ENCODE measurements around the gene RBM14.
"Not testable (repeated sequence)": the region's sequence is repeated elsewhere in the genome, so short reads cannot be mapped to it uniquely, and the experiment has no call there.

RBM14 gene, protein sequence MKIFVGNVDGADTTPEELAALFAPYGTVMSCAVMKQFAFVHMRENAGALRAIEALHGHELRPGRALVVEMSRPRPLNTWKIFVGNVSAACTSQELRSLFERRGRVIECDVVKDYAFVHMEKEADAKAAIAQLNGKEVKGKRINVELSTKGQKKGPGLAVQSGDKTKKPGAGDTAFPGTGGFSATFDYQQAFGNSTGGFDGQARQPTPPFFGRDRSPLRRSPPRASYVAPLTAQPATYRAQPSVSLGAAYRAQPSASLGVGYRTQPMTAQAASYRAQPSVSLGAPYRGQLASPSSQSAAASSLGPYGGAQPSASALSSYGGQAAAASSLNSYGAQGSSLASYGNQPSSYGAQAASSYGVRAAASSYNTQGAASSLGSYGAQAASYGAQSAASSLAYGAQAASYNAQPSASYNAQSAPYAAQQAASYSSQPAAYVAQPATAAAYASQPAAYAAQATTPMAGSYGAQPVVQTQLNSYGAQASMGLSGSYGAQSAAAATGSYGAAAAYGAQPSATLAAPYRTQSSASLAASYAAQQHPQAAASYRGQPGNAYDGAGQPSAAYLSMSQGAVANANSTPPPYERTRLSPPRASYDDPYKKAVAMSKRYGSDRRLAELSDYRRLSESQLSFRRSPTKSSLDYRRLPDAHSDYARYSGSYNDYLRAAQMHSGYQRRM

DNA sequence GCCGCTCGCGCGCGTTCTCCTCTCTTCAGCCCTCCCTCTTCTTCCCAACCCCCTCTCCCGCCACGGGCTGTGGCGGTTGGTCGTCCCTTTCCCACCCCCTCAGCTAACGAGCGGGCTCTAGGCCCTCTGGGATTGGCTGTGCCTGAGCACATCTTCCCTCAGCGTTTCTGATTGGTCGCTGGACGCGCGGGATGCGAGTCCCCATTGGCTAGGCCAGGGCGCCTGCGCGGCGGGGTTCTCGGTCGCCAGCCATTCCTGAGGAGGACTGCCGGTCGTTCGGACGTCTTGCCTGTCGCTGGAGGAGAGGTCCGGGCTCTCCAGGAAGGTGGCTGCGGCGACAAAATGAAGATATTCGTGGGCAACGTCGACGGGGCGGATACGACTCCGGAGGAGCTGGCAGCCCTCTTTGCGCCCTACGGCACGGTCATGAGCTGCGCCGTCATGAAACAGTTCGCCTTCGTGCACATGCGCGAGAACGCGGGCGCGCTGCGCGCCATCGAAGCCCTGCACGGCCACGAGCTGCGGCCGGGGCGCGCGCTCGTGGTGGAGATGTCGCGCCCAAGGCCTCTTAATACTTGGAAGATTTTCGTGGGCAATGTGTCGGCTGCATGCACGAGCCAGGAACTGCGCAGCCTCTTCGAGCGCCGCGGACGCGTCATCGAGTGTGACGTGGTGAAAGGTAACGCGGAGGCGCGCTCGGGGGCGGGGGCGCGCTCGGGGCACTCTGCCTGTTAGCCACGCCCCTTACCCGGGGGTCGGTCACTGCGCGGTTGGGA lies at the start of gene RBM14:
TSS of gene RBM14 (plus strand) at position 252 of the 776 bp plus-strand sequence. CDS start at position 343, 91 bp downstream.
- DNase-seq, result peak; percentile 99

DNA sequence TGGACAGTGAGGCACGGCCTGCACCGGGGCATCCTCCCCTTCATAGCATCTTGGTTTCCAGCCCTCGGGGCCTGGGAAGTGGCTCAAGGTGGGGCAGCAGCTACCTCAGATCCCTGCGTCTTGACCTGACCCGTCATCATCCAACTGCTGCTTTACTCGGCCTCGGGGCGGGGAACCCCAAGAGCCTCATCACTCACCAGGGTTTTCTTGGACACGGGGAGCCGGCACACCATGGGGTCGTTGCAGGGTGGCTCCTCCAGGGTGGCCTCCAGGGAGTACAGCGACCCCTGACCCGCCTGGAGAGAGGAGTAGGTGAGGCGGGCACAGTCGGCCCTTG lies 48.7 kb upstream of the RBM14 start:
- no peak for DNase-seq

DNA sequence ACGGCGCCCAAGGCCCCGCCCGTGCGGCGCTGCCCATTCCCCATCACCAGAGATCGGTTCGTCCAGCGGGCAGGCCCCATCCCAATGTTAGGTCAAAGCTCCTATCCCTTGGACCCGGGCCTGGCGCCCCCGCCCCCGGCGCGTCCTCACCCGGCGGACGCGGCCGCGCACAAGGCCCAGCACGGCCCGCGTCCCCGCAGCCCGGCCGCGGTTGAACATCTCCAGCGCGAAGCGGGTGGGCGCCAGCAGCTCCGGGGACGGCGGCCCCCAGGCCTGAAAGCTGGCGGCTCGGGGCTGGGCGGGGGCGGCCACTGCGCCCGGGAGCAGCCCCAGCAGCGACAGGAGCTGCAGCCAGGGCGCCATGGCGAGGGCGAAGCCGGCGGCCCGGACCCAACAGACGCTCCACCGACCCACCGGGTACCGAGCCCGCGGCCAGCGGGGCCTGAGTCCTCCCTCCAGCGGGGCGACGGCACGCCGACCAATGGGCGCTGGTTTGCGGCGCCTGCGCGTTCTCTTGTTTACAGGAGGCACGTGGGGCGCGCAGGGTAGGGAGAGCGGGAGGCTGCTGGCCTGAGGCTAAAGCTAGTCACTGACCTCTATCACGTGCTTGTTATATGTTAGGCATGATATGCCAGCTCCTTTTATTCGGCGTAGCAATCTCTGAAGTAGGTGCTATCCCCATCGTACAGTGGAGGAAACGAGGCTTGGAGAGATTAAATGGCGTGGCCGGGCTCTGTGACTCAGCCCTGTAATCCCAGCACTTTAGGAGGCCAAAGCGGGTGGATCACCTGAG lies 48.1 kb upstream of the RBM14 start, which contains the start of gene CTSF:
TSS of gene CTSF (minus strand) at position 483 of the 793 bp plus-strand sequence. CDS start at position 363, 120 bp downstream.
- peak; percentile 58 for DNase-seq

DNA sequence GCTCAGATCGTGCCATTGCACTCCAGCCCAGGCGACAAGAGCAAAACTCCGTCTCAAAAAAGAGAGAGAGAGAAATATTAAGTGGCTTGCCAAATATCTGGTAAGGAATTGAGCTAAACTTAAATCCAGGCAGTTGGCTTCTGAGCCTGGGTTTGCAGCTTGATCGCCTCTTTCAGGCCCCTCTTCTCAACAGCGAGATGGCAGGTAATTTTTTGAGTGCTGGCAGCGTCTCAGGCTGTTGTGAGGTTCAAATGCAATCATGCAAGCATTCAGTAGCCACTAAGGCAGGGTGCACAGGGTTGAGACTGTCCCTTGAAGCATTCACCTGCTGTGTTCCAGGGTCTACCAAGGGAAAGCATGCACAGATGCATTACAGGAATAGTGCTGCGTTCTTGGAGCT lies 47.4 kb upstream of the RBM14 start:
- DNase-seq, result no peak

DNA sequence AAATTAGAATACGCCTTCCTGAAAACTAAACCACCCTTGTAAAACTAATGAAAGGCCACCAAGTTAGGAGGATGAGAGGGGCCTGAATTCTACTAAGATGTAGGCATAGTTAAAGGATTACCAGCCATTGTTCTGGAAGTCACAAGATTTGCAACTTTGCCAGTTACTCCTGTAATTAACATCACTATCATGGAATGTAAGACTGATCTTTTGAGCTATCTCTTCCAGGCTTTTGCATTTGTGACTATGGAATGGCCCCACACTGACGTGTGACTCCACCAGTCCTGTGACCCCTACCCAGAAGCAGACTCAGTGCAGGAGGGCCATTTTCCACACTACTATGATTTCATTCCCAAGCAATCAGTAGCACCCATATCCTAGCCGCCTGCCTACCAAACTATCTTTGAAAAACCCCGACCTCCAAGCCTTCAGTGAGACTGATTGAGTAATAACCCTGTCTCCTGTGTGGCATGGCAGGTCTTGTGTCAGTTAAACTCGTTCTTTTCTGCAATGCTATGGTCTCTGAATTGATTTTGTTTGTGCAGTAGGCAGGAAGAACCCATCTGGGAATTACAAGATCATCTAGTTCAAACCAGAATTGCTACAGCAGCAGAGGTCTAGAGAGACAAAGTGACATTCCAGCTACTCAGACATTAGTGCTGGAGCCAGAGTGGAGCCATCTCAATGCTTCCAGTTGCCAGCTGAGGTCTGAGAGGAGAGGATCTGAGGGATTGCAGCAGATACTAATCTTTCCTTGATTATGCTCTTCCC lies 46.2 kb upstream of the RBM14 start:
- DNase-seq, result no peak

DNA sequence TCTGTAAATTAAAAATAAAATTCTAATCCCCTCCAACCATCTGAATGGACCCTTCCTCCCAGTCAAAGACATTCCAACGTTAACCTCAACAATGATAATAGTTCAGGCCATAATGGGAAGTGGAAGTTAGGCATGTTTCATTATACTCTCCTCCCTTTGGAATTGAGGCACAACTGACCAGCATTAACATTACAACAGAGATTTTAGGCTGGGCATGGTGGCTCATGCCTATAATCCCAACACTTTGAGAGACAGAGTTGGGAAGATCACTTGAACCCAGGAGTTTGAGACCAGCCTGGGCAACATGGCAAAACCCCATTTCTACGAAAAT lies 45.6 kb upstream of the RBM14 start:
- no peak for DNase-seq

DNA sequence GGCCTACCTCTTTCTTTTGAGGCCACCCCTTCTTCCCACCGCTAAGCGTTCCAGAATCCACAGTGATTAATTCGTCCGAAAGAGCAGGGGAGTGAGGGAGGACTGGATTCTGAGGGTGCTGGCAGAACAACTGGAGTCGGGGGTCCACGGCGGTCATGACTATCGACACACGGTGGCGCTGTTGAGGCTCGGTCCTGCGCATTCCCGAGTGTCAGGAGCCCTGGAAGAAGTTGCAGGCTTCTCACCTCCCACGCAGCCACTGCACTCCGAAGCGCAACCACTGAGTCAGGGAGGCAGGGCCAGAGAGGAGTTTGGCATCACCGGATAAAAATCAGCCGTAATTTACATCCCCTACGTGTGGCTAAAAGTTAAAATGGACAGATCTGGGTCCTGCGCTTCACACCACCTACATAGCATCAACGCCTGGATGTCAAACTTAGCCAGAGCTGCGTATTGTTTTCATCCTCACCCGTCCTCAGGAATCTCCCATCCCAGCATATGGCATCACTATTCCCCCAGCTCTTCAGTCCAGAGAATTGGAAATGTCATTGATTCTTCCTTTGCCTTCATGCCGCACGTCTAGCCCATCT lies 37.3 kb upstream of the RBM14 start:
- peak; percentile 59 for DNase-seq

DNA sequence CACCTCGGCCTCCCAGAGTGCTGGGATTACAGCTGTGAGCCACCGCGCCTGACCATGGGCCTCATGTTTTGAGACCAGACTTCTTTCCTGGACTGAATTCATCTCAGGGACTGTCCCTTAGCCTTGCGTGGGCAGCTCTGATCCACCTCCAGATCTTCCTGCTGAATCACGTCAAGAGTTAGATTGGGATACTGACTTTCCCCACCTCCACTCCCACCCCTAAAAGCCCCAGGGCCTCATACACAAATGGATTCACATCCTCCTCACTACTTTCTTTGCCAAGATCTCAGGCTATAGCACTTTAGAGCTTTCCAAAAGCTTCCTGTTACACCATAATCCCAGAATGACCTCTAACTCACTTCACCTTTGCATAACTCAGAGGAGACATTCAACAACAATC lies 35.6 kb upstream of the RBM14 start:
- DNase-seq, result no peak

DNA sequence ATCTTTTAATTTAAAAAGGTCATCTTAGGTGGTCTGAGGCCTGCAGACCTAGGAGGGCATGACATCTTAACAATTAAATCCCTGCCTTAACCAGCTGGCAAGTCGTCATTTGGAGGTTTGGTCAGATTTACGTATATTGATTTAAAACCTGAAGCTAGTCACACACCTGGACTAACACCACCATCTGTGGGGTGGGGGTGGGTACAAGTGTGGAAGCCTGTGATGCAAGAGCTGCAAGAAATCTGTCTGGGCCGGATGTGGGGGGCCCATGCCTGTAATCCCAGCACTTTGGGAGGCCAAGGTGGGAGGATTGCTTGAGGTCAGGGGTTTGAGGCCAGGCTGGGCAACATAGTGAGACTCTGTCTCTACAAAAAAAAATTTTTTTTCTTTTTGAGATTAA lies 35.2 kb upstream of the RBM14 start:
- no peak for DNase-seq

DNA sequence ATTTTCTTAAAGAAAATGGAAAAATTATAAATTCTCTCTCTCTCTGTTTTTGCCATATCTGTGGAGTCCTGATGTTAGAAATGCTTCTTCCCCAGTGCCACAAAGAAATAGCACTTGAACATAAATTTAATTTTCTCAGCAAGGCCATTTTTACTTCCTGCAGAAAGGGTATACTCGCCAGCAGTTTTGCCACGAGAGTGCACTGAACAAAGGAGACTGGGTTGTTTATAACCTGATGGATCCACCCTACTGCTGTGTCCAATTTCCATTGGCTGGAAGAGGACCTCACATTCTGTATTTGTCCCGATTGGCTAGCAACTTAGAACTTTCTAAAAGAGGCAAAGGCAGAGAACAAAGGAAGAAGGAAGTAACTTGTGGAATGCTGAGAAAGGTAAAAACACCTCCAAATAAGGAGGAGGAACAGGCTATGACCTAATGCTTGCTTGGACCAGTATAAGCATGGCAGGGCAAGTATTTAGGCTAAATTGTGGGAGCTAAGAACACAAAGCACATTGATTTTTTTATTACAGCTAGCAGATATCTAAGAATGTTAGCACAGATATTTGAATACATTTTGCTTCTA lies 33.8 kb upstream of the RBM14 start:
- DNase-seq, result not testable (repeated sequence)

DNA sequence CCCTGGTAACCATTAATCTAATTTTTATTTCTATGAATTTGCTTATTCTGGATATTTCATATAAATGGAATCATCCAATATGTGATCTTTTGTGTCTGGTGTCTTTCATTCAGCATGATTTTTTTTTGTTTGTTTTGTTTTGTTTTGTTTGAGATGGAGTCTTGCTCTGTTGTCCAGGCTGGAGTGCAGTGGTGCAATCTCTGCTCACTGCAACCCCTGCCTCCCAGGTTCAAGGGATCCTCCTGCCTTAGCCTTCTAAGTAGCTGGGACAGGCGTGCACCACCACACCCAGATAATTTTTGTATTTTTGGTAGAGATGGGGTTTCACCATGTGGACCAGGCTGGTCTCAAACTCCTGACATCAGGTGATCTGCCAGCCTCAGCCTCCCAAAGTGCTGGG lies 31.0 kb upstream of the RBM14 start:
- not testable (repeated sequence) for DNase-seq

DNA sequence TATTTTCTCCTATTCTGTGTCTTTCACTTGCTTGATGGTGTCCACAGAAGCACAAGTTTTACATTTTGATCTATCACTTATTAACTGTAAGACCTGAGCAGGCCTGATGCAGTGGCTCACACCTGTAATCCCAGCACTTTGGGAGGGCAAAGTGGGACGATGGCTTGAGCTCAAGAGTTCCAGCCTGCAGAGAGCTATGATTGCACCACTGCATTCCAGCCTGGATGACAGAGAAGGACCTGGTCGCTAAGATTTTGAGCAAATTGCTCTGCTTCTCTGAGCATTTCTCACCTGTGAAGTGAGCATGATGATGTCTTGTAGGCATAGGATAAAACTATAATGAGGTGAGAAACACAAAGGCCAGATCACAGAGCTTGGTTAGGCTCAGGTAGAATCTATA lies 30.3 kb upstream of the RBM14 start:
- DNase-seq, result no peak

DNA sequence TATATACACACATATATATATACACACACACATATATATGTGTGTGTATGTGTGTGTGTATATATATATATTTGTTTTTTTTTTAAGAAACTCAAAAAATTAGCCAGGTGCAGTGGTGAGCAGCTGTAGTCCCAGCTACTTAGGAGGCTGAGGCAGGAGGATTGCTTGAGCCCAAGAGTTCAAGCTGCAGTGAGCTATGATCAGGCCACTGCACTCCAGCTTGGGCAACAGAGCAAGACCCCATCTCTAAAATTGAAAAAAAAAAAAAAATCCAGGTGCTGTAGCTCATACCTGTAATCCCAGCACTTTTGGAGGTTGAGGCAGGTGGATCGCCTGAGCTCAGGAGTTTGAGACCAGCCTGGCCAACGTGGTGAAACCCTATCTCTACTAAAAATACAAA lies 27.1 kb upstream of the RBM14 start:
- DNase-seq, result not testable (repeated sequence)

DNA sequence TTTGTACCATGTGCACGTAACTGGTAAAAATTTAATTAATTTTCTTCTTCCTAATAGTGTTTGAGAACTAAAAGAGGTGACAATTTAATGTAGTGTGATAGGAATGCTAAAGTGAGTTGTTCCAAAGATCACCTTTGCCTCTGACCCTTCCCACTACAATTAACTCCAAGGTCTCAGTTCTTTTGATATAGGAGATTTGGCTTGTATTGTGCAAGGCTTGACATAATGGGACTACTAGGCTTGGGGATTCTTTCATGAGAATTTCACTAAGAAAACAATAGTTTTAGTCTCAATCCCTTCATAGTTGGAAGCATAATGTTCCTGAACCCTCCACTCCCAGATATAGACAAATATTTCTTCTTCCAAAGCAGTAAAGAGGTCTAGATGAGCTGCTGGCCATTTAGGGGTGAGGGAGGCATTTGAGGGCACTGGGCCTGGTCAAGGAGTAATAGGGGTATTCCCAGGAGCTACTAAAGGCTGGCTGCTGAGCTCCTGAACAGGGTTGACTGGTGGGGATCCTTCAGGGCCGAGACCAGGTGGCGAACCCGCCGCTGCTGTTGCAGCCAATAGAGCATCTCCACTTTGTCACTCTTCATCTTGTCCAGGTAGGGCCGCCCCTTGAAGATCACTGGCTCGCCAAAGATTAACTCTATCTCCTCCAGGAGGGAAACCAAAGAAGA lies 26.3 kb upstream of the RBM14 start:
- DNase-seq, result no peak

DNA sequence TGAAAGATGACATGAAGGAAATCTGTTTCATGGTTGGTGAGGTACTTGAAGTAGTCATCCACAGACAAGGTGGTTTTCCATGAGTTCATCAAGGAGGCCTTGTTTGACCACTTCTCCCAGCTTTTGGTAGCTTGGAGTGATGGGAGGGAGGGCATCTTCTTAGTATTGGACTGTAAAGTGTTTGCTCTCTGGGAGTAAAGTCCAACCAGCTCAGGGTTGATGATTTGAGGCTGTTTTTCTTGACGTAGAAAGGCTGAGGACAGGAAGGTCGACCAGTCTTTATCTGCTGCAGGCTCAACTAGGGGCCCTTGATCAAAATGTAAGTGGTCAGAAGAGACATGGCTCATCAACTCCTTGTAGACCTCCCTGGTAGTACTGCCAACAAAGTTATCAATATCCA lies 25.3 kb upstream of the RBM14 start:
- no peak for DNase-seq

DNA sequence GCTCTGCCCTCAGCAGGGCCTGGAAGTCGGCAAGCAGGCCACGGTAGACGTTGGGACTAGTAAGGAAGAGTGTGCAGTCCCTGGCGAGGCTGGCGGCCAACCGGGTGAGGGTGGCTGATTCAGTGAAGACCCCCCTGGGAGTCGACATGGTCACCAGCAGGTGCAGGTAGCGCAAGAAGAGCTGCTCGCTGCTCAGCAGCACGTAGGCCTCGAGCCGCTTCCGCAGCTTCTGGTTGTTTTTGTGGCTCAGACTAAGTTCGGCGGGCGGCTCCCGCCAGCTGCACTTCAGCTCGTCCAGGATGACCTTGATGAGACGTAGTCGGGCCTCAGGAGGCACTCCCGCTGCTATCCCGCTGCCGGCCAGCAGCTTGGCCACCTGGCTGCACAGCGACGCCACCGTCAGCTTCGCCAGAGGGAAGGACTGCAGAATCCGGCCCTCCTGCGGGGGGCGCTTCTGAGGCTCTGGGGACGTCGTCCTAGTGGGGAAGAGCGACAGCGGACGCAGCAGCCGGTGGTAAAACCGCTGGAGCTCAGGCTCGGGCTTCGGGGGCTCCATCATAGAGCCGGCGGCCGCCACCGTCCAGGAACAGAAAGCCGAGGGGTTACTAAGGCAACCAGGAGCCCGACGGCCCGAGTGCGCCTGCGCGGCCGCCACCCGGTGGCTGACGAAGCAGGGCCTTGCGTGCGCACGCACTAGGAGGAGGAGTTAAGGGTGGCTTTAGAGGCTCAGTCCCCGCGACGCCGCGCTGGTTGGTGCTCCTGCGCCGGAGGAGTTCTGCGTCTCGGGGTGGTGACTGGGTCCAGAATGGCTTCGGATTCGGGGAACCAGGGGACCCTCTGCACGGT lies 23.8 kb upstream of the RBM14 start, which contains the start of the genes CCDC87 and CCS:
TSS of gene CCDC87 (minus strand) at position 607 of the 846 bp plus-strand sequence. CDS start at position 559, 48 bp downstream.
TSS of gene CCS (plus strand) at position 729 of the 846 bp plus-strand sequence. CDS start at position 806, 77 bp downstream.
- DNase-seq, result peak; percentile 95

DNA sequence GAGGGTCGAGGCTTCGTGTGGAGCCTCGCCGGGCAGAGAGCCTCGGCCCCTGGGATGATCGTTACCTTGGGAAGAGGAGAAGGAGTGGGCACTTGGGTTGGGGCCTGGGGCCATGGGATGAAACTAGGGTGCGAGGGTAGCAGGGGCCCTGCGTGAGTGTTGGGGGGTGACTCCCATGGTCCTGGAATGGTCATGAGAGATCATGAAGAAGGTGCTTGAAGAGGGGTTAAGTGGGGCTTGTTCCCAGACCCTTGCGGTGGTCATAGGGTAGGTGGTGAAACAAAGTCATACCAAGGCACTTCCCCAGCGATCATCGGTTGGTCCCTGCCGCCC lies 23.2 kb upstream of the RBM14 start:
- no peak for DNase-seq

DNA sequence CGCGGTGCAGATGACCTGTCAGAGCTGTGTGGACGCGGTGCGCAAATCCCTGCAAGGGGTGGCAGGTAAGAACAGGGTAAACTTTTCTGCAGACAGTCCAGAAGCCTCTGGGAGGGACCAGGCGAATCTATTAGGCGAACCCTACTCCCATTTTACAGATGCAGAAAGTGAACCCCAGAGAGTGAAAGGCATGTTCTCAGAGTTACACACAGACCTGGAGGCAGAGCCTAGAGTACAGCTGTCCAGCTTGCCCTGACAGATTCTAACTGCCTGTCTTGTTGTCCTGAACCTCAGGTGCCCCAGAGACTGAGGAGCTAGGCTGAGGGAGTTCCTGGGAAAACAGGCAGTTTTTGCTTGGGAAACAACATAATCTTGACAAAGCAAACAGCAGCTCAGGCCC lies 22.8 kb upstream of the RBM14 start:
- DNase-seq, result no peak

DNA sequence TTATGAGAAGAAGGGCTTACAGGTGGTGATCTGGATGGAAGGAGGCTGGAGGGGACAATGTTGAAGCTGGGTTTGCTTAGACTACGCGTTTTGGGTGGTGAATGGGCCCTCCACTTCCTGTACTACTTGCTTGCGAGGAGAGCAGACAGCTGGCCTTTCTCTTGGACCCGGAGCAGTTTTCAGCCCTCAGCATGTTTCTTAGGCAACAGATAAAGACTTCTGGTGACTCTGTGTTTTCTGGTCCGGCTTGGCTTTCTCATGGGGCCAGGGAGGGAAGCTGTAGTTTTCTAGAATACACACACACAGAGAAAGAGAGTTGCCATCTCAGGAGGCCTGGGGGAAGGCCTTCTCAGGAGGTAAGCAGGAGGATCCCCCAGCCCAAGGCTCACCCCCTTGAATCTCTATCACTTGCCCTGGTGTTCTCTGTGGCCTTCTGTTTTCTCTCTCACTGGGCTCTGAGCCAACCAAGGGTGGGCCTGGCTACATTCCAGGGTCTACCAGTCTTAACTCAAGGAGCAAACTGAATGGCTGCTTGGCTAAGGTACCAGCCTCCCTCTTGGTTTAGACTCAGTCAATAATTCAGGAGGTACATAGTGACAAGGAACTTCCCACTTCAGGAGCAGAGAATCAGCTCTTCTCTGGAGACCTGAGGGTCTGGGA lies 21.1 kb upstream of the RBM14 start:
- DNase-seq, result no peak

Data from NCI-H146 (cell line).